ENCODE results near the gene ACTMAP.

Gene ACTMAP

DNA sequence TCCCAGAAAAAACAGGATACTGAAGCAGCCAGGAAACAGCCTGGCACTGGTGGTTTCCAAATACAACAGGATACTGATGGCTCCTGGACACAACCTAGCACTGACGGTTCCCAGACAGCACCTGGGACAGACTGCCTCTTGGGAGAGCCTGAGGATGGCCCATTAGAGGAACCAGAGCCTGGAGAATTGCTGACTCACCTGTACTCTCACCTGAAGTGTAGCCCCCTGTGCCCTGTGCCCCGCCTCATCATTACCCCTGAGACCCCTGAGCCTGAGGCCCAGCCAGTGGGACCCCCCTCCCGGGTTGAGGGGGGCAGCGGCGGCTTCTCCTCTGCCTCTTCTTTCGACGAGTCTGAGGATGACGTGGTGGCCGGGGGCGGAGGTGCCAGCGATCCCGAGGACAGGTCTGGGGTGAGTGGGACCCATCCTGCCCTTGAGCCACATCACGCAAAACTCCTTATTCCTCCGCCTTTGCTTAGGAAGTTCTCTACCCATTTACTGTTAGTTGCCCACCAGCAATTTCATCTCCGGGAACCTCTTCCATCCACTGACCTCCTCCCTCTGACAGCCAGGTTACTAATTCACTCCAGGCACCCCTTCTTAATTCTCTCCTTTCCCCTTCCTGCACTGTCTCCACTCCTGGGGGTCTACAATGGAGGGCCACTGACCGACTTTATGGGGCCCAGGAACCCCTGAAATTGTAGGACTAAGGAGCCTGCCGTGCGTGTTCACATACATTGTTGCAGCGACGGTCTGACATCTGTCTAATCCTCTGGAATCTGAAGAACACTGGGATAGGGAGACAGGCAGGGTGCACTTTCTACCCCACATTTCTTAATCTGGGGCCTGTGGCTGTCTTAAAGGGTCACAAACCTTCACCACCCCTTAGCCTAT, 32.1 kb downstream of the ACTMAP start:
- no peak for DNase-seq

DNA sequence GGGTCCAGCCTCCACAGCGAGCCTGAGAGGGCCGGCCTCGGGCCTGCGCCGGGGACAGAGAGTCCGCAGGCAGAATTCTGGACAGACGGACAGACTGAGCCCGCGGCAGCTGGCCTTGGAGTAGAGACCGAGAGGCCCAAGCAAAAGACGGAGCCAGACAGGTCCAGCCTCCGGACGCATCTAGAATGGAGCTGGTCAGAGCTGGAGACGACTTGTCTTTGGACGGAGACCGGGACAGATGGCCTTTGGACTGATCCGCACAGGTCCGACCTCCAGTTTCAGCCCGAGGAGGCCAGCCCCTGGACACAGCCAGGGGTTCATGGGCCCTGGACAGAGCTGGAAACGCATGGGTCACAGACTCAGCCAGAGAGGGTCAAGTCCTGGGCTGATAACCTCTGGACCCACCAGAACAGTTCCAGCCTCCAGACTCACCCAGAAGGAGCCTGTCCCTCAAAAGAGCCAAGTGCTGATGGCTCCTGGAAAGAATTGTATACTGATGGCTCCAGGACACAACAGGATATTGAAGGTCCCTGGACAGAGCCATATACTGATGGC, 32.9 kb downstream of the ACTMAP start:
- DNase-seq, result no peak

DNA sequence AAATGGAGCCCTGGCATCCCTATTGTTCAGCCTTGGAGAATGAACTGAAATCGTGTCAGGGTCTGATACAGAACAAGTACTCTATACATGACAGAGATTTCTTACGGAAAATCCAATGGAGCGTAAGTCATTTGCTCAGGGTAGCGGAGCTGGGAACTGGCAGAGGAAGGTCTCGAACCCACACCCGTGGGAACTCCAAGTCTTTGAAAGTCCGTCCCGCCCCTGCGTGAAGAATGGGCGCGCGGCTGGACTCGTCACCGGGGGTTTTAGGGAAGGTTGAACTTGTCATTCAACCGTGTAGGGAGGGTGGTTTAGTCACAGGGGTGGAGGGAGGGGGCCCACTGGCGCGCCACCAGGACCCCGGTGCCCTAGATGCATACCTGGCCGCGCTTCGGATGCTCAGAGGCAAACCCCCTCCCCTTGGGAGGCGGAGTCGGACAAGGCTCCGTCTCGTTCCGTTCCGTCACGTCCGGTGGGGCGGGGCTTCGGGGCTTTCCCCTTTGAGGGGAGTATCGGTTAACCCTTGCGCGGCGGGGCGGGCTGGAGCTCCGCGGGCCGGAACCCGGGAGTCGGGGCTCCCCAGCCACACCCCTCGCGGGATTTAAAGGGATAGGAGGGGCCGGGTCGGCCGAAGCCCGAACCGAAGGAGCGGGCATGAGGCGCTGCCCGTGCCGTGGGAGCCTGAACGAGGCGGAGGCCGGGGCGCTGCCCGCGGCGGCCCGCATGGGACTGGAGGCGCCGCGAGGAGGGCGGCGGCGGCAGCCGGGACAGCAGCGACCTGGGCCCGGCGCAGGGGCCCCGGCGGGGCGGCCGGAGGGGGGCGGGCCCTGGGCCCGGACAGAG, 33.6 kb downstream of the ACTMAP start, which contains the start of the genes COQ8B and ITPKC:
Gene COQ8B (minus strand): TSS at position 405 of the 843 bp plus-strand sequence. CDS start 2,254 bp downstream, outside the sequence.
Gene ITPKC (plus strand): TSS at position 631 of the 843 bp plus-strand sequence. CDS start 24 bp downstream, at position 655.
- peak; percentile 98 for DNase-seq

DNA sequence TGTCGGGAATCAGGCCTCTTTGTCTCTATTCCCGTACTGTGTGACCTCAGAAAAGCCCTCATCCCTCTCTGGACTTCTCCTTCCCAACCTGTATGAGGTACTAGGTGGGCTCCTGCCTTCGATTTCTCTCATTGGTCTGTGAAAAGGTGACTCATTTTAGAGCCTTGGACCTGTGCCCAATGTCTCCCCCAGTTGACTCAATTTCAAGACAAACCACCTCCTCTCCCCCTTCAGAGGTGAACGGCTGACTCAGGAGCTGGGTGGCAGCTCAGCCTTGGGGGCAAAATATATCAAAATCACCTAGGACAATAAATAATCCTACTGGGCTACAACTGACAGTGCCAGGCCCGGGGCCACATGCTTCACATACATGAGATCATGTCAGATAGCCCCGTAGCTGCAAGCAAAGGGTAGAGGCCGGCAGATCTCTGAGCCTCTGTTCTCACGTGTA, 34.2 kb downstream of the ACTMAP start:
- no peak for DNase-seq

DNA sequence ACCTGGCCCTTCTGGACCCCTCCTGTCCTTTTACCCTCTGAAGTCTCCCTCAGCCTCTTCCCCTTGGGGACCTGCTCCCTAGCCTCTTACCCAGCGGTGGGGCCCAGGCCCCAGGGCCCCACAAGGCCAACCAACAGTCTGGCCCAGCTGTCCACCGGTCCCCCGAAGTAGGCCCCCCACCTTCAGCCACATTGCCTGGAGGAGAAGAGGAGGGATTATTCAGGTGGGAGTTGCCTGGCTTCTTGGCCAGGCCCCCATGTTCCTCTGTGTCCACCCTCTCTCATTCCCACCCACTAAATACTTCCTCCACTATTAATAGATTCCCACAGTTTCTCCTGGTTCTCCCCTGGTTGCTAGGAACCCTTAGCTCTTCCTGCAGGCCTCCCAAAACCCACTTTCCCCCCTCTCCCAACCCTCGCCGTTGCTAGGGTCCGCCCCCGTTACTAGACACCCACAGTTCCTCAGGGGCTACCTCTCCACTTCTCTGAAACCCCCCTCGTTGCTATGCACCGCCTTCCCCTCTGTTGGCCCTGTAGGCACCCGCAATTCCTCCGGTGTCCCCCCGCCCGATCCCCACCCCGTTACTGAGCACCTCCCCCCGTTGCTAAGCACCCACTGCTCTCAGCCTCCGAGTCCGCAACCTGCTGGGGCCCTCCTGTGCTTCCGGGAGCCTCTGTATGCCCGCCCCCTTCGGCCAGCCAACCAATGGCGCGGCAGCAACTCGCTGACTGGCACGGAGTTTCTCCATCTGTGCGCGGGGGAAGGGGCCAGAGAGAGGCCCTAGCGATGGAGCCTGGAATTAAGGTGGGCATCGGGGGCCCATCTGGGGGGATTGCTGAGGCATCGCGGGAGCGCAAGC, 35.6 kb downstream of the ACTMAP start:
- DNase-seq, result peak; percentile 93

DNA sequence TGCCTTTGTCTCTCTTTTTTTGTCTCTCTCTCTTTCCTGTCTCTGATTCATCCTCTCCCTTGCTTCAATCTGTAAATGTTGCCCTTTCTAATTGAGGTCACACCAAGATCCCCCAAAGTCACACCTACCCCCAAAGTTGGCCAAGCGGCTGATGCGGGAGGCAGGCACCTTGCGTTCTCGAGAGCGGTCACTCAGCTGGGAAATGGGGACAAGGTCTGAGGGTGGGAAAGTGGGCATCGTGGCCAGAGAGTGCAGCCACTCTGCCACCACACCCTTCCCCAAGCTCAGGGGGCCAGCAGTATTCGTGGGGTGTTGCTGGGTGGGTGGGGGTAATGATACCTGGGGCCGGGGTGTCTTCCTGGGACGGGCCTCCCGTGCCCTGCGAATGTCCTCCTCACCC, 36.3 kb downstream of the ACTMAP start:
- no peak for DNase-seq

DNA sequence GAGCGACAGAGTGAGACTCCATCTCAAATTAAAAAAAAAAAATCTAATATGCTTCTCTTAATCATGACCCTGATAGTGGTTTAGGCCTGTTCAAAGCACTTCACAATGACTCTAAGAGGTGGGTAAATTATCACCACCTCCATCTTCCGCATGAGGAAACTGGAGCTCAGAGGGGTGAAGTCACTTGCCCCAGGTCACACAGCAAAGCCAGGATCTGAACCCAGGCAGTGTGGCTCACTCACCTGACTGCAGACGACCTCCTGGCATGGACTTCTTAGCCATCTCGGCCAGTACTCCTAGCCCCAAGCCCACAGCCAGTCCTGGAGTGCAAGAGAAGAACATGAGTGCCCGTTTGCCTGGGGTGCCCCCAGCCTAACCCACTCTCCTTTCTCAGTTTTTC, 40.5 kb downstream of the ACTMAP start:
- DNase-seq, result no peak

DNA sequence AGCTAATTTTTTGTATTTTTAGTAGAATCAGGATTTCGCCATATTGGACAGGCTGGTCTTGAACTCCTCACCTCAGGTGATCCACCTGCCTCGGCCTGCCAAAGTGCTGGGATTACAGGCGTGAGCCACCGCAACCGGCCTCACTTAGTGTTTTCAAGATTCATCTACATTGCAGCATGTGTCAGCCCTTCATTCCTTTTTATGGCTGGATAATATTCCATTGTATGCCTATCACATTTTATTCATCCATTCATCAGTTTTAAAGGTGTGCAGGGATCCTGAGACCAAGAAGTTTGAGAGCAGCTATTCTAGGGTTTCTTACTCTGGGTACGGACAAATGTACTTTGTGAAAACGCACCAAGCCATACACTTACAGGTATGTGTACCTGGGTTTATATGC, 42.7 kb downstream of the ACTMAP start:
- DNase-seq, result no peak

DNA sequence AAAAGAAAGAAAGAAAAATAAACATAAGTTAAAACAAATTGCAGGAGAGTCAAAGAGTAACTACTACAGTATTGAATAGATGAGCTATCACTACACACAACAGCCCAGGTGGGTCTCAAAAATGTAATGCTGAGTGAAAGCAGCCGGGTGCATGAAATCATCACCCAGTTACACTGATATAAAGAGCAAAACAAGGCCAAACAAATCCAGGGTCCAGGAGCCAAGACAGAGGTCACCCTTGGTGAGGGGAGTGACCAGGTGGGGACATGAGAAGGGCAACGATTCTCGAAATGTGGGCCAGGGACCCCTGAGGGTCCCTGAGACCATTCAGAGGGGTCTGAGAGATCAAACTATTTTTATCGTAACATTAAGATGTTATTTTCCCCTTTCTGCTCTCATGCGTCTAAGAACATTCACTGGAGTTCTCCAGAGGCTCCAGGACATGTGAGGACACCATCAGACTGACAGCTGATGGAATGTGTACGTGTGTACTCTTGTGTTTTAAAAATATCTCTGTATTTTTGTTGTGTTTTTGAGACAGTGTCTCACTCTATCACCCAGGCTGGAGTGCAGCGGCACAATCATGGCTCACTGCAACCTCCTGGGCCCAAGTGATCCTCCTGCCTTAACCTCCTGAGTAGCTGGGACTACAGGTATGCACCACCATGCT, 44.2 kb downstream of the ACTMAP start:
- no peak for DNase-seq

DNA sequence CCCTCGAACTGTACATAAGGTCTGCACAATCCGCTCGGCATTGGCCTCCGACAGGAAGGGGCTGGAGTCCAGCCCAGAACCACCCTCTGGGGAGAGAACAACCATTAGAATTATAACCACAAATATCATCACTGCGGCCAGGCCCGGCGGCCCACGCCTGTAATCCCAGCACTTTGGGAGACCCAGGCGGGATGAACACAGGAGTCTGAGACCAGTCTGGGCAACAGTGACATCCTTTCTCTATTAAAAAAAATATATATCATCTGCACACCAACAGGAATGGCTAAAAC, 45.0 kb downstream of the ACTMAP start:
- DNase-seq, result no peak

DNA sequence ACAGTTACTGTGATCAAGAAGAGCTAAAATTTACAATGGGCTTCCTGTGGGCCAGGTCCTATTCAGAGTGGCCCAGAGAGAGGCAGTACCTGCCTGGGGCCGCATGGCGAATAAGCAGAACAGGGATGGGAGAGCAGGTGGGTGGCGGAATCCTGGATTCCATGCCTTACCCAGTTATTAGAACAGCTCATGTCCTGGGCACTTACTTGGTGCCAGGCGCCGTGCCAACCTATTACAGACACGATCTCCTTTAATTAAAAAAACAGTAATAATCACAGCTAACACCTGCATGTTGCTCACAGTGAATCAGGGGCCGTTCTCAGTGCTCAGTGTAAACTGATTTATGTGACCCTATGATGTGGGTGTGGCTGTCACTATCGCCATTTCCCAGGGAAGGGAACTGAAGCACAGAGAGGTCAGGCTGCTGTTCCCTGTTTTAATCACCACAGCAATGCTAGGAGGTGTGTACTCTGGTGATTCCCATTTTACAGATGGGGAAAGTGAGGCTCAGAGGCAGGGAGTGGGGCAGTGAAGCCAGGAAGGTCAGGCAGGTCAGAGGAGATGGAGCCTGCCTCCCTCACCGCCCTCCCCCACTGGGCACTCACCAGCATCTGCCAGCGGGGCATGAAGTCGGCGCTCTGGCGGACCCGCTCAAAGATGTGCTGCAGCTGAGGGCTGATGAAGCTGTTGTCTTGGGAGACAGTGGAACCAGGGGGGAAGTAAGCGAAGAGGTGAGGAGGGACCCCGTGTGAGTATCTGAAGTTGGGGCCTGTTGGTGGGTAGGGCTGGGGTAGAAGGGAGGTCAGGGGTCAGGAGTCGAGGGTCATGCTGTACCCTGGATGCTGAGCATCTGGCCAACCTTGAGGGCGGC, 45.6 kb downstream of the ACTMAP start:
- DNase-seq, result no peak

DNA sequence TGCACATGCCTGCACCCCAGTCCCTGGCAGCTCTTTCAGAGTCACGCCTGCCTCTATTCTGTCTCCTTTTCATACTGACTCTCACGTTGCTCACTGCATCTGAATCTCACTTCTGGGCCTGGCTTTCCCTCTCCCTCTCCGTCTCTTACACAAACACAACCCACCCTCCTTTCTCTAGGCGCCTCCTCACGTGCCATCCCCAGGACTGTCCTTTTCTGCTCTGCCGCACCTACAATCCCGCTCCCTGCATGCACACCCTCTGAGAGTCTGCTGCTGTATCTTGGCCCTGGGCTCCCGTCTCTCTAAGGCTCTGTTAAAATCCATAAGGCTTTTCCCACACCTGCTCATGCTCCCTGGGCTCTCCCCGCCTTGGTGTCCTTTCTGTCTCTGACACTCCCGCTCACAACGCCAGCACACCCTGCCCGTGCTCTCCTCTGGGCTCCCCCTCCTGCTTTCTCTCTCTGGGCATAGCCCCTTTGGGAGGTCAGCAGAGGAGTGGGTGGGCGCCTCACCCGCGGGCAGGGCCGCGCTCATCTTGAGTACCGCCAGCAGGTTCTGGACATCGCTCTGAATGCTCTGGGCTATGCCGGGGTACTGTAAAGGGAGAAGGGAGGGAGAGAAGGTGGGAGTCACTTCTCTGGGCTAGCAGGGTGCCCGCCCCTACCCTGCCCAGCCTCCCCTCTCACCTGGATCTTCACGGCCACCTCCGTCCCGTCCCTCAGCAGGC, 47.1 kb downstream of the ACTMAP start:
- no peak for DNase-seq

DNA sequence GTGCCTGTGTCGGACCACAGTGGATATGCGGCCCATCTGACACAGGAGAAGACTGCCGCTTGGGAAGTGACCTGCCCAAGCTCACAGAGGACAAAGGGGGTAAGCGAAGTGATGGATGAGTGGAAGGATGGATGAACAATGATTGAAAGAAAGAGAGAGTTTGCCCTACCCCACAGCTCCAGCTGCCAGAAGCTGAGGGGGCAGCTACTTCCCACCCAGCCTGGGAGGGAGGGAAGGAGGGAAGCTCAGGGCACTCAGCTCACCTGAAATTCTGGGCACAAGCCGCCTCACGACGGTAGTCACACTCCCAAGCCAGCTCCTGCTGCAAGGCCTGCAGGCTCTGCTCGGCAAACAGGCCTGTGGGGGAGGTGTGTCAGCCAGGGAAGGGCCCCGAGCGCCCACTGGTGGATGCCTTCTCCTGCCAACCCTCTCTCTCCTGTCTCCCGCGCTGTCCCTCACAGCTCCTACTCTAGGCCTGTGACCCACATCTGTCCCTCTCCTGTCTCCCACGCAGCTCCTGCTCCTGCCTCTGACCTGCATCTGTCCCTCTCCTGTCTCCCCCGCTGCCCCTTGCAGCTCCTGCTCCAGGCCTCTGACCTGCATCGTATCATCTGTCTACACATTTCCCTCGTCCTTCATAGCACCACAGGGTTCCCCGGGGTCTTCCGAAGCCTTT, 47.8 kb downstream of the ACTMAP start:
- peak; percentile 20 for DNase-seq

DNA sequence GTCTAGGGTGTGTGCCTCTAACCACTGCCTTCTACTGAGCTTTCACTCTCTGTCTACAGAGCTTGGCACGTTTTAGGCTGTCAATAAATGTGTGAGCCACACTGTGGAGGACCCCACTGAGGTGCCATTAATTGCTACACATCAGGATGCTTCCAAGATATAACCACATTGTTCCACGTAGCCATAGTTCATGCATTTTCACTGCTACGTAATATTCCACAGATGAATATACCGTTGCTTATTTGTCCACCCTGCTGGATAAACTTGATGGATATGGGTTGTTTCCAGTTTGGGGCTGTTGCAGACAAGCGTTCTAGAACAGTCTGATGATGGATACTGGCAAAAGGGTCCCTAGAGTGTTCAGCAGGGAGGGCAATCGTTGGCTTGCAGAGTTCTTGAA, 48.5 kb downstream of the ACTMAP start:
- no peak for DNase-seq

DNA sequence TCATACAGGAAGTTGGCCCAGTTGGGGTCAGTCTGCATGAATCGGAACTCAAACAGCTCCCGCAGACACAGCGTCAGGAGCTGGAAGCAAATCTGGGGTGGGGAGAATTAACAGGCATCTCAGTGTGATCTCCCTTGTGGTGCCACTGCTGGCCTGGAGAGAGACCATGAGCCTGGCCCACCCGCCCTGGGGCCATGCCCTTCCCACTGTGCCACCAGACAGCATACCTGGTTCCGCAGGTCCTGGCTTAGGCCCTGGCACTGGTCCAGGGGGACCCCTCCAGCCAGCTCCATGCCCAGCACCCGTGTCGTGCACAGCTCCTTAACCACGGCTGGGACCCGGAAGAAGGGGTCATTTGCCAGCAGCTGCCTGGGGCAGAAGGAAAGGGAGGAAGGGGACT, 50.2 kb downstream of the ACTMAP start:
- no peak for DNase-seq

DNA sequence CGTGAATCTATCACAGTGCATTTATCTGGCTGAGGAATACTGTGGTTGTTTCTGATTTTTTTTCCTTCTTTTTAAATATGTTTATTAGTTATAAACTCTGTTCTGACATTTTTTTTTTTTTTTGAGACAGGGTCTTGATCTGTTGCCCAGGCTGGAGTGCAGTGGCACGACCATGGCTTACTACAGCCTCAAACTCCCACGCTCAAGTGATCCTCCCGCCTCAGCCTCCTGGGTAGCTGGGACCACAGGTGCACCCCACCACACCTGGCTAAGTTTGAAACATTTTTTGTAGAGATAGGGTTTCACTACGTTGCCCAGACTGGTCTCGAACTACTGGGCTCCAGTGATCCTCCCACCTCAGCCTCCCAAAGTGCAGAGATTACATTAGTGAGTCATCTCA, 53.3 kb downstream of the ACTMAP start:
- no peak for DNase-seq

DNA sequence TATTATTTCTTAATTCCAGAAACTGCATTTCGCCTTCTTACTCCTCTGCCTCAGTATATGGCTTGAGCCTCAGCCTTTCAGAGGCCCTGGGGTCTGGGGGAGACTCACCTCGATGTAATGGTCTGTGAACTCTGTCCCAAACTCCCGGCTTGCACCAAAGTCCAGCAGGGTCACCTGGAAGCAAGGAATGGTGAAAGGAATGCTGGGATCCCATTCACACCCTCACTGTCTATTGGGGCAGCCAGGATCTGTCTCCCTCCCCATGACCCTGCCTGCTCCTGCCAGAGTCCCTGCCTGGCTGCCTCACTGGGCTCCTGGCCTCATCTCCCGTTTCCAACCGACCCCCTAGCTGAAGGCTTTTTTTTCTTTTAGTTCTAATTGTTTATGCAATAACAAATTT, 54.4 kb downstream of the ACTMAP start:
- no peak for DNase-seq

DNA sequence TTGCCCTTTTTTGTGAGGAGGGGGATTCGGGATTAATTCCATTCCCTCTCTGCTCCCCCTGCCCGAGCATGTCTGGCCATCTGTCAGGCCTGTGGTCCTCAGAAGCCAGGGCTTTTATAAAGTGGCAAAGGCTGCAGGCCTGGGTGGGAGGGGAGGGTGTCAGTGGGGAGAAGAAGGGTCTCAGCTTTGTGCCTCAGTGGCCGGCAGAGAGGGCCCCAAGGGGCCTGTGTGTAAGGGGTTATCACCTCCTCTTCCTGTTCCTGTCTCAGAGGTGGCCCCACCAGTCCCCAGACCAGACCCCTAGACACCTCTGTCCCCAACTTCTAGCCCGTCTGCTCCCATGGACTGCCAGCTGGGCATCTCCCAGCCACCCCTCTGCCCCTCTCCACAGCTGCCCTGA, 56.4 kb downstream of the ACTMAP start:
- no peak for DNase-seq

DNA sequence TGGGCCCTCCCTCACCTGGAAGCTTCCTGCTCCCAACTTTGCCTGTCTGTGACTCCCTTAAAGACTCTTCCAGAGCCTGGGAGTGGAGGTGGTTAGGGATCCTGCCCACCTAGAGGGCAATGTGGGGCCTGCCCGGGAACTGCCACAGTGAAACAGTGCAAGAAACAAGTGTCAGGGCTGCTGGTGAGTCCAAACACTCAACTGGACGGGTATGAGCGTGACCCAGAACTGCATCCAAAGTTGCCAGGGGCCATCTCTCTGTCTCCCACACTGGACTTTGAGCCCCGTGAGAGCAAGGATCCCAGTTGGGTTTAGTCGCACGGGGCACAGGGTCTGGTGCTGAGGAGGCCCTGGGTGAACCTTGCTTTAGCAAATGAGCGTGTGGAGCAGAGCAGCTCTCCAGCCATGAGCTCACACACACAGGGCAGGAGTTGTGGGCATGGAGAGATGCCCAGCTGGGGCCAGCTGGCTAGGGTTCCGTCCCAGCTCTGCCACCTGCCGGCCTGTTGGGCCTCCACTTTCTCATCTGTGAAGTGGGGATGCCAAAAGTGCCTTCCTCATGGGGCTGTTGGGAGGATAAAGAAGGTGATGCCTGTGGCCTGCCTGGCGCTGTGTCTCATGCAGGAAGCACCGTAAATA, 57.0 kb downstream of the ACTMAP start:
- DNase-seq, result no peak

All from fibroblast of skin of right quadriceps (primary cell).